Measurements from ENCODE around the gene RNU1-4. TPM values are rescaled to one million over a fixed set of nuclear protein-coding genes. Genes with fewer than 3 reads are reported as not detected.
"Not testable (repeated sequence)": the region's sequence is repeated elsewhere in the genome, so short reads cannot be mapped to it uniquely, and the experiment has no call there.

Gene RNU1-4
- polyA plus RNA-seq, 1 experiment = not detected

DNA sequence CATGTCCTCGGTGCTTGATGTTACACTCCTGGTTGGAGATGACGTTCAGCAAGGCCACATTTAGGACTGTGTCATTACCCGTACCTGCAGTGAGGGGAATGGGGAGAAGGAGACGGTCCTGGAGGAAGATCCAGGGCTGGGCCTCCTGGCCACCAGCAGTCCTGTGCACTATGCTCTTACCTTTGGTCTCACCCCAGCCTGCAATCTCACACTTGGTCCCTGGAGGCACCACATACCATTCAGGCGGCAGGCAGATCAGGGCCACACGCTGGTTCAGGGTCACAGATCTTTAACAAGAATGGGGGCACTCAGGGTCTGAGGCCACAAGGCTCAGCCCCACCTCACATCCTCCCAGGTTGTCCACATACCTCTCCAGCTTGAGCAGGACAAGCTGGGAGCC lies 17.3 kb downstream of the RNU1-4 start:
- DNase-seq (ENCODE audit: low read depth, low spot score); H3K27me3 ChIP-seq (ENCODE audit: control insufficient read depth, insufficient read depth, low read length); H3K27ac ChIP-seq (ENCODE audit: low read depth, low read length); POLR2A ChIA-PET; H3K4me3 ChIP-seq (ENCODE audit: low read depth, low read length); CTCF ChIA-PET; H3K9me3 ChIP-seq (ENCODE audit: control insufficient read depth, insufficient read depth, low read length): not testable (repeated sequence)

DNA sequence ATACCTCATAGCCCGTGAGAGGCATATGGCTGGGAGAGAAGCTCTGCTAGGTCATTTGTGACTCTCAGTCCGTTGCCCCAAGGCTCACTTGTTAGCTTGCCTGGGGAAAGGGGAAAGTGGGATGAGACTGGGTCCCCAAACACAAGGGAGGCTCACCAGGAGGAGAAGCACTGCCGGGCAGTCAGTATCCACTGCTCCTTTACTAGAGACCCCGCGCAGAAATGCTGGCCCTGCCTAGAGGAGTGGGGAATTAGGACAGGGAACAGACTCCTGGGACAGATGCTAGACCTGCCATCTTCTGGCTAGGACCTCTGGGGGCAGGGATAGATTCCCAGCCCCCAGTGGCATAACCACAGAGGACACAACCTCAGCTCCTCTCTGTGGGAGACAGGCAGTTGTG lies 17.7 kb downstream of the RNU1-4 start:
- CTCF ChIA-PET; POLR2A ChIA-PET; H3K27ac ChIP-seq (ENCODE audit: low read depth, low read length); H3K27me3 ChIP-seq (ENCODE audit: control insufficient read depth, insufficient read depth, low read length); H3K4me3 ChIP-seq (ENCODE audit: low read depth, low read length); DNase-seq (ENCODE audit: low read depth, low spot score); H3K9me3 ChIP-seq (ENCODE audit: control insufficient read depth, insufficient read depth, low read length): not testable (repeated sequence)

DNA sequence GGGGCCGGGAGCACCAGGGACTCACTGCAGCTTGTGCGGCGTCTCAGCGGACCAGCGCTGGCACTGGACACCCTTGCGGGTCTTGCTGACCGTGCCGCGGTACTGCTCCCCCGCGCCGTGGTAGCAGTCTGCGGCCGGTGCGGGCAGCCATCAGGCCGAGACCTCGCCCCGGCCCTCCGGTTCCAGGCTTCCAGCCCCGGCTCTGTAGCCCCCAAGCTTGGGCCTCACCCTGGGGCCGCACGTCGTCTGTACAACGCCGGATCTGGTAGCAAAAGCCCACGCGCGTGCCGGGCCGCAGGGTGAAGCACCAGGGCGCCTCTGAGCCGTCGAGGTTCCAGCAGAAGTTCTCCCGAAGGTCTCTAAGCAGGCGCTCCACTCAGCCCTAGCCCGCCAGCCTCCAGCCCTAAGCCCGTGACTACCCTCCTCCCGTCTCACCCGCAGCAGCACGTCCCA lies 18.8 kb downstream of the RNU1-4 start:
- CTCF ChIA-PET; H3K4me3 ChIP-seq (ENCODE audit: low read depth, low read length); POLR2A ChIA-PET; DNase-seq (ENCODE audit: low read depth, low spot score); H3K27me3 ChIP-seq (ENCODE audit: control insufficient read depth, insufficient read depth, low read length); H3K9me3 ChIP-seq (ENCODE audit: control insufficient read depth, insufficient read depth, low read length); H3K27ac ChIP-seq (ENCODE audit: low read depth, low read length): not testable (repeated sequence)

DNA sequence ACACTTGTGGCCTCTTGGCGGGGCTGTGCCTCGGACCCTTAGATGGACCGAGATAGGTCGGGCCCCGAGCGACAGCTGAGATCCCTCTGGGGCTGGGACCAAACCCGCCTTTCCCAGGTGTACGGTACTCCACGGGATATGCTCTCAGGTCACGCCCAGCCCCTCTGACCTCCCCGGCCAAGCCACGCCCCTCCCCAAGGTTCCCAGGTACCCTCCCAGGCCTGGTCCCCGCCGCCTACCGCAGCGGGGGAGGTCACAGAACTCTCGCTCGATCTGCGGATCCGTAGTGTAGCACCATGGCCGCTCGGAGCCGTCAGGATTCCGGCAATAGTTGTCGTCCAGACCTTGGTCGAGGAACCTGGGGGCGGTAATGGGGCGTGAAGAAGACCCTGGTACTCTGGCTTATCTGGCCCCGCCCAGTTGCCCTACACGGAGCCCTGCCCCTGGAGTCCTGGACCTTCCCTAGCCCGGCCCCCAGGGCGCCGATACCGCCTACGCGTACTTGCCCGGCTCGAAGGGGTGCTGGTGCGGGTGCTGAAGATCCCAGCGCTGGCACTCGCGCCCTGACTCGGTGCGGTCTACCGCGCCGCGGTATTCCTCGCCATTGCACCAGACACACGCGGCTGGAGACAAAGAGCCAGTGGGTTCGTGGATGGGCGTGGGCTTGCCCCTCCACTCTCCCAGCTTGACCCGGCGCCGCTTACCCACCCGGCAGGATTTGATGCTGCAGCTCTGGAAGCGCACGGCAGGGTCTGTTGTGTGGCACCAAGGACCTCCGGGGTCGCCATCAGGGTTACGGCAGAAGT lies 19.5 kb downstream of the RNU1-4 start:
- CTCF ChIA-PET; DNase-seq (ENCODE audit: low read depth, low spot score); H3K9me3 ChIP-seq (ENCODE audit: control insufficient read depth, insufficient read depth, low read length); POLR2A ChIA-PET; H3K4me3 ChIP-seq (ENCODE audit: low read depth, low read length); H3K27ac ChIP-seq (ENCODE audit: low read depth, low read length); H3K27me3 ChIP-seq (ENCODE audit: control insufficient read depth, insufficient read depth, low read length): not testable (repeated sequence)

DNA sequence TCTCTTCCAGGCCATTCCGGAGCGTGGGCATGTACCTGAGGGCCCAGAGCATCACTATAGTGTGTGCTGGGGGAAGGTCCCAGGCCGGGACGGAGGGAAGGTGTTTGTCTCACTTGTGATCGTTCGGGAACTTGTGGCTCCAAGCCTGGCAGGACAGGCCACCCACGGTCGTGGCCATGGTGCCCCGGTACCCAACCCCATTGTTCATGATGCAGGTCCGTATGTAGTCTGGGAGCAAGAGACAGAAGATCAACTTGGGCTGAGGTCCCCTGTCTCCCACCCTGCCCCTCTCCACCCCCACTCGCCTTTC lies 20.1 kb downstream of the RNU1-4 start:
- CTCF ChIA-PET; POLR2A ChIA-PET; H3K4me3 ChIP-seq (ENCODE audit: low read depth, low read length); DNase-seq (ENCODE audit: low read depth, low spot score); H3K9me3 ChIP-seq (ENCODE audit: control insufficient read depth, insufficient read depth, low read length); H3K27me3 ChIP-seq (ENCODE audit: control insufficient read depth, insufficient read depth, low read length); H3K27ac ChIP-seq (ENCODE audit: low read depth, low read length): not testable (repeated sequence)

DNA sequence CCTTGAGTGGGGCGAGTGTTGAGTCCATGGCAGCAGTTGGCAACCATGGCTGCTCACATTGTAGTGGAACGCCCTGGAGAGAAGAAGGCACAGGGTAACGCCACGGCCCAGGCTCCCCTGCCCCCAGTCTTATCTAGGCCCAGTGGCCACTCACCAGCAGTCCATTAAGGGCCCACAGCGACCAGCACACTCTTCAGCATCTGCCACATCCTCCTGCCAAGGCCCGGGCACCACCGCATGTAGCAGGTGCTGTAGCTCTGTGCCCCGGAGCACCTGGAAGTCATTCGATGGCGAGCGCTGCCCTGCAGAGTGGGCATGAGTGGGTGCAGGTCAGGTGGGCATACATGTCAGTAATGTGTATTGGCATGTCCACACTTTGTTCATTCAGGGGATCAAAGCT lies 20.5 kb downstream of the RNU1-4 start:
- H3K27ac ChIP-seq (ENCODE audit: low read depth, low read length); CTCF ChIA-PET; H3K9me3 ChIP-seq (ENCODE audit: control insufficient read depth, insufficient read depth, low read length); H3K27me3 ChIP-seq (ENCODE audit: control insufficient read depth, insufficient read depth, low read length); DNase-seq (ENCODE audit: low read depth, low spot score); H3K4me3 ChIP-seq (ENCODE audit: low read depth, low read length); POLR2A ChIA-PET: not testable (repeated sequence)

DNA sequence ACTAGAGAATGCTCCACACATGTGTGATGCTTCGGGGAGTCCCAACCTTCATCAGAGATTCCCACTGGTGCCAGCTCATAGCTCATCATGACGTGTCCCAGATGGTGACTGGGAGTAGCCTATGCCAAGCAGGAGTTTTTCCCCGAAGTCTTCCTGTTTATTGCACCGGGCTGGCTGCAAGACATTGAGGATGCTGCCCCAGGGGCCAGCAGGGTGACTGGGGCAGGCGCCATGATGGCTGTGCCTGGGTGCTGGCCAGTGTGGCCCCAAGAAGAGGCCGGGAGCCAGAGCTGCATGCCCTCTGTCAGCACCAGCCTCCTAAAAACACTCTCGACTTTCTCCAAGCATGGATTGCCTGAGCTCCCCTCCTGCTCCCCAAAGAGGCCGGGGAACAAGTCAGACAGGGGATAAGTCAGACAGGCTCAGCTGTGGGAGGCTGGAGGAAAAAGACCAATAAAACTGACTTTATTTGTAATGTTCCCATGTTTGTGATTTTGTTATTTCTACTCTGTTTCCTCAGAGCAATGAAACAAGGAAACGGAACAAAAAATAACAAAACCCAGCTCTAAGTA lies 24.0 kb downstream of the RNU1-4 start:
- H3K27ac ChIP-seq (ENCODE audit: low read depth, low read length); DNase-seq (ENCODE audit: low read depth, low spot score); H3K4me3 ChIP-seq (ENCODE audit: low read depth, low read length); CTCF ChIA-PET; H3K9me3 ChIP-seq (ENCODE audit: control insufficient read depth, insufficient read depth, low read length); POLR2A ChIA-PET: not testable (repeated sequence)
- H3K27me3 ChIP-seq (ENCODE audit: control insufficient read depth, insufficient read depth, low read length) = peaks cover 12% of the 10 kb centered on the region

DNA sequence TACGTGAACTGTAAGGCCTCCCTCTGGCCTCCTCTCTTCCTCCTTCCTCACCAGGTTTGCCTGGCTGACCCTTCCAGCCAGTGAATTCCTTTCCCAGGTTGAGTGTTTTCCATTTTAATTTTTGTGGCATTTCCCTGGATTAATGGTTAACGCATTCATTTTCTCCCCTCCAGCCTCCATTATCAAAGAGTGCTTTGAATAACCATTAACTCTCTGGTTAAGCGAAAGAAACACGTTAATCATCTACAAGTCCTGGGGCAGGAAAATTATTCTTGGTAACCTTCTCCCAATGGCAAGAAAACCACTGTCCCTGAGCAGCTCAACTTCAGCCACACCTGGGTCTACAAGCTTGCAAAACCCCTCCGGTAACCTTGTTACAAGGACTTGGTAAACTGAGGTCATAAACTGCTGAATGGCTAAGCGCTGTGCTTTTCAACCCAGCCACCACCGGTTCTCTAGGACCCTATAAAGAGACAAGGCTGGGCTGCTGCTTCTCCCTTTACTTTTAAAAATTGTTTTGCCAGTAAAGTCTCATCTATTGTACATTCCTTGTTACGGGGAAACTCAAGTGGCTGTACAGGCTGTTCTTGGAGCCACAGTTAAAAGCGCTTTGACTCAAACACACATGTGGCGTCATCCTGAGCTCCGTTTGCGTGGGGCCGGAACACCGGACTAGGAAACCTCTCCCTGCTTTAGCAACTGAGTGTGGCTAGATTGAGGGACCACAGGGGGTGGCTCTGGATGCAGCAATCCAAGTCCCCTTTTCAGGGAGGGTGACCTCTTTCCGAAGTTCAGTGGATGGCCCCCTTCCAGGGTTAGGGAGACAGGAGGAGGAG lies 24.7 kb downstream of the RNU1-4 start:
- peaks cover 11% of the 10 kb centered on the region for H3K27me3 ChIP-seq (ENCODE audit: control insufficient read depth, insufficient read depth, low read length)
- POLR2A ChIA-PET; H3K9me3 ChIP-seq (ENCODE audit: control insufficient read depth, insufficient read depth, low read length); DNase-seq (ENCODE audit: low read depth, low spot score); H3K27ac ChIP-seq (ENCODE audit: low read depth, low read length); CTCF ChIA-PET; H3K4me3 ChIP-seq (ENCODE audit: low read depth, low read length): not testable (repeated sequence)

DNA sequence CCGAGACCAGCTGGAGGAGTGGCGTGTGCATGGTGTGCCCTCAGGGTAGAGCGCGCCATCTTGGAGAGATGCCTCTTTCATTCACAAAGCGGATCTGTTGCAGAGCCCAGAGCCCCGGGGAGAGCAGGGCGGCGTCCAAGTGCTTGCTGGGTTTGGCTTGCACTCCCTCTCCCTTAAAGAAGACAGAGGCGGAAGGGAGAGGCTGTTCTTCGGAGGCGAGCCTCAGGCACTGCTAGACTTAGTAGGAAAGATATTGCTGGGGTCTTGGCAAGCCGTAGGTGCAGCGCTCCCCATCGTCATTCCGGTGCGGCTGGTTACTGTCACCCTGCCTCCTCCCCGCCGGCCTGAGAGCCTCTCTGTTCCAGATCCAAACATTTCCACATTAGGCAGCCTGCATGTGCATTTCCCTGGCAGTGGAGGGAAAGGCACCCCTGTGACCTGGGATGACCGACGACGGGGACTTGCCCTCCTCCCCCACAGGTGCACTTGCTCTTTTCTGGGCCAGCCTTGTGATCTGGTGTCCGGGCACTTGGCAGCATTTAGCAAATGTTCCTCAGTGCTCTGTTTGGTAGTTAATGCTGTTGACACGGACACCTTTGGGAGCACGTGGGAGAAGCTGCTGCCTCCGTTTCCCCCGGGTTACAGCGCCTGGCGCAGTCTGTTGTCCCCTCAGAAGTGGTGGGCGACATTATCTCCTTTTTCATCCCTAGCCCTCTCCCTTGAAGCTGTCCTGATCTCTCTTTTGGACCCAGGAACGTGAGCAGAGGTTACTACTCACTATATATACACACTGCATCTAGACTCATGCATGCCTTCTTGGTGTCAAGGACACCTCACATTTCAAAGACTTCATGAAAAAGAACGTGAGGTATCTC lies 25.7 kb downstream of the RNU1-4 start:
- POLR2A ChIA-PET; H3K4me3 ChIP-seq (ENCODE audit: low read depth, low read length); DNase-seq (ENCODE audit: low read depth, low spot score); H3K9me3 ChIP-seq (ENCODE audit: control insufficient read depth, insufficient read depth, low read length); H3K27me3 ChIP-seq (ENCODE audit: control insufficient read depth, insufficient read depth, low read length); H3K27ac ChIP-seq (ENCODE audit: low read depth, low read length); CTCF ChIA-PET: not testable (repeated sequence)

DNA sequence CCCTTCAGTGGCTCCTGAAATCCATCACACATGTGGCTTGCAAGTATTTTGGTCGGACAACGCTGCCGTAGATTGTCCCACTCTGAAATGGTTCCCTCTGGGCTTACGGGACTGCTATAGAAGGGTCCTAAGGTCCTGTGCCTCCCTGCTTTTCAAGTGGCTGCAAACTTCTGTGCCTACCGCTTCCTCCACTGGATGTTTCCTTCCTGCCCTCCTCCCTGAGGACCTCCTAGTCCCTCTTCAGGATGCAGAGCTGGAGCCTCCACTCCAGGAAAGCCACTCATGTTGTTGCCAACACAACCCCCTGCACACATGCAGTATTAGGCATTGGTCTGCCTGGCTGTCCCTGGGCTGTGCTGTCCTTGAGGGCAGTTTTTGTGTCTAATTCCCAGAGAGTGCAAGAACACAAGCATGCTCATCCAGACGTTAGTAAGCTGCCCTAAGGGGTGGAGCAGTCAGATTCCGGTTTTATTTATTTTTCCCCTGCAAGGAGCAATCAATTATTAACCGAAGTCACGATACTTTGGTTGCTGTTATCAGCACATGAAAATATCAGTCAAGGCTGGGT lies 26.5 kb downstream of the RNU1-4 start:
- H3K27me3 ChIP-seq (ENCODE audit: control insufficient read depth, insufficient read depth, low read length); H3K4me3 ChIP-seq (ENCODE audit: low read depth, low read length); H3K27ac ChIP-seq (ENCODE audit: low read depth, low read length); POLR2A ChIA-PET; H3K9me3 ChIP-seq (ENCODE audit: control insufficient read depth, insufficient read depth, low read length); CTCF ChIA-PET; DNase-seq (ENCODE audit: low read depth, low spot score): not testable (repeated sequence)

DNA sequence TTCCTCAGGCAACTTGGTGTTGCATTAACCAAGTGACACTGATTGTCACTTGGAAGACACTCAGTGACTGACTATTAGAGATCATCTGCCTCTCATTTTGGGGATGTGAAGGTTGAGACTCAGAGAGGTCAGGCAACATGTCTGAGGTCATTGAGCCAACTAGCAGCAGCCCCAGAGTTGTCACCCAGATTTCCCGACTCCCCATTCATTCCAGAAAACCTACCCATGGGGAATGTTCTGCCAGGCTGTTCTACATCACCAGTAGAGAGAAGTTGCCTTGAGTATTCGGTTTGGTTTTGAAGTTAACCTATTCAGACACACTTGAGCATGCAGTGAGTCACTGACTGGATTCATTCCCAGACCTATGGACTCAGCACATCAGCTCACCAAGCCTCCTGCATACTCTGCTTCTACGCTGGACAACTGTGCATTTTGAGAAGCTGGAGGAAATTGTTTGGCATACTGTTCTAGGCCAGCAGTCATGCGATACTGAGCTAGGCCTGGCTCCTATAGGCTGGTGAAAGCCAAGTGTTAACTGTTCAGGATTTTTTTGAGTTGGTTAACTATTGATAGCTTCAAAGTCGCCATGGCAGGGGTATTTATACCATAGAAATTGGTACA lies 29.9 kb downstream of the RNU1-4 start:
- H3K27me3 ChIP-seq (ENCODE audit: control insufficient read depth, insufficient read depth, low read length); POLR2A ChIA-PET; H3K9me3 ChIP-seq (ENCODE audit: control insufficient read depth, insufficient read depth, low read length); CTCF ChIA-PET; H3K4me3 ChIP-seq (ENCODE audit: low read depth, low read length): not testable (repeated sequence)
- H3K27ac ChIP-seq (ENCODE audit: low read depth, low read length) = peak overlapping the region; percentile 11
- DNase-seq (ENCODE audit: low read depth, low spot score) = peak; percentile 63
